Loucy (cell line): ENCODE data around the gene FAIM.

Source experiments
- EZH2phosphoT487 ChIP-seq: fragments of 200-600 bp; IDR thresholded peaks from 2 replicates; pipeline ENCODE4 v1.6.1; 2018; ENCODE audit warnings: antibody characterized with exemption, mild to moderate bottlenecking, moderate library complexity, borderline replicate concordance
- TF ChIP-seq, protein P1 (sequence below): fragments of 200-600 bp; sonication (generic); conservative IDR thresholded peaks from 2 replicates; pipeline ENCODE4 v1.5.1; 2014; ENCODE audit warnings: mild to moderate bottlenecking, antibody characterized with exemption, low read length

DNA sequence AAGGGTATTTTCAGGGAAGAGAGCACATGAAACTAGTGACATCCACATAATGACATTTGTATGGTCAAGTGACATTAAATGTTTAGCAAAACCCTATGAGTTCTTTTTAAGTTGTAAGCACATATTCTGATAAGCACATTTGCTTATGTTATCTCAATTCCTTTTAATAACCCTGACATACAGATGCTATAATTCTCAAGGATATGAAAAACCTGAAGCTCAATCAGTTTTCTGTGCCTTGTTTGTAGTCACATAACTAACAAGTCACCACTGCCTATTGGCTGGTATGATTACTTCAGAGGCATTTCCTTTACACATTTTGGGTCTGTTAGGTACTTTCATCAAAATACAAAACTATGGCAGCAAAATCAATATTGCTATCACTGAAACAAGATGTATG, 74.1 kb downstream of the FAIM start:
- TF ChIP-seq, protein P1, sequence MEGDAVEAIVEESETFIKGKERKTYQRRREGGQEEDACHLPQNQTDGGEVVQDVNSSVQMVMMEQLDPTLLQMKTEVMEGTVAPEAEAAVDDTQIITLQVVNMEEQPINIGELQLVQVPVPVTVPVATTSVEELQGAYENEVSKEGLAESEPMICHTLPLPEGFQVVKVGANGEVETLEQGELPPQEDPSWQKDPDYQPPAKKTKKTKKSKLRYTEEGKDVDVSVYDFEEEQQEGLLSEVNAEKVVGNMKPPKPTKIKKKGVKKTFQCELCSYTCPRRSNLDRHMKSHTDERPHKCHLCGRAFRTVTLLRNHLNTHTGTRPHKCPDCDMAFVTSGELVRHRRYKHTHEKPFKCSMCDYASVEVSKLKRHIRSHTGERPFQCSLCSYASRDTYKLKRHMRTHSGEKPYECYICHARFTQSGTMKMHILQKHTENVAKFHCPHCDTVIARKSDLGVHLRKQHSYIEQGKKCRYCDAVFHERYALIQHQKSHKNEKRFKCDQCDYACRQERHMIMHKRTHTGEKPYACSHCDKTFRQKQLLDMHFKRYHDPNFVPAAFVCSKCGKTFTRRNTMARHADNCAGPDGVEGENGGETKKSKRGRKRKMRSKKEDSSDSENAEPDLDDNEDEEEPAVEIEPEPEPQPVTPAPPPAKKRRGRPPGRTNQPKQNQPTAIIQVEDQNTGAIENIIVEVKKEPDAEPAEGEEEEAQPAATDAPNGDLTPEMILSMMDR: no peak
- TF ChIP-seq EZH2phosphoT487: no peak
